ENCODE data around the gene CASP5.

The CASP5 gene

GRCh38 chr11:105052487-105052886 lies 29.5 kb upstream of the CASP5 start:
- TF ChIP-seq TEAD4 (IDR thresholded peaks at IDR 0.05), result no peak
- no peak for TF ChIP-seq FOXM1 (IDR thresholded peaks at IDR 0.05; ENCODE audit: borderline replicate concordance, low read depth)
- no peak for TF ChIP-seq EP300 (IDR thresholded peaks at IDR 0.05; ENCODE audit: borderline replicate concordance)
- no peak for TF ChIP-seq USF1 (IDR thresholded peaks at IDR 0.05)
- TF ChIP-seq CREB1 (IDR thresholded peaks at IDR 0.05; ENCODE audit: low read depth), result no peak
- no peak for TF ChIP-seq REST (IDR thresholded peaks at IDR 0.05; ENCODE audit: low read depth)
- no peak for TF ChIP-seq ZBTB7A (IDR thresholded peaks at IDR 0.05; ENCODE audit: low read depth)
- TF ChIP-seq RAD21 (IDR thresholded peaks at IDR 0.05; ENCODE audit: low read depth), result no peak
- no peak for TF ChIP-seq NFIC (IDR thresholded peaks at IDR 0.05)
- TF ChIP-seq CEBPB (IDR thresholded peaks at IDR 0.05), result no peak
- TF ChIP-seq TCF12 (IDR thresholded peaks at IDR 0.05; ENCODE audit: low read depth), result no peak
- TF ChIP-seq MAX (IDR thresholded peaks at IDR 0.05), result no peak
- no peak for TF ChIP-seq EGR1 (IDR thresholded peaks at IDR 0.05)
- no peak for TF ChIP-seq TAF1 (IDR thresholded peaks at IDR 0.05; ENCODE audit: low read depth)
- TF ChIP-seq YY1 (IDR thresholded peaks at IDR 0.05; ENCODE audit: low read depth), result no peak

GRCh38 chr11:105051559-105051958 lies 28.6 kb upstream of the CASP5 start:
- TF ChIP-seq EGR1 (IDR thresholded peaks at IDR 0.05) (no peak), FOXM1 (IDR thresholded peaks at IDR 0.05; ENCODE audit: borderline replicate concordance, low read depth) (no peak), EP300 (IDR thresholded peaks at IDR 0.05; ENCODE audit: borderline replicate concordance) (no peak), YY1 (IDR thresholded peaks at IDR 0.05; ENCODE audit: low read depth) (no peak), NFIC (IDR thresholded peaks at IDR 0.05) (no peak), CEBPB (IDR thresholded peaks at IDR 0.05) (no peak), CREB1 (IDR thresholded peaks at IDR 0.05; ENCODE audit: low read depth) (no peak), TAF1 (IDR thresholded peaks at IDR 0.05; ENCODE audit: low read depth) (no peak), TEAD4 (IDR thresholded peaks at IDR 0.05) (no peak), ZBTB7A (IDR thresholded peaks at IDR 0.05; ENCODE audit: low read depth) (no peak), MAX (IDR thresholded peaks at IDR 0.05) (no peak), RAD21 (IDR thresholded peaks at IDR 0.05; ENCODE audit: low read depth) (no peak), TCF12 (IDR thresholded peaks at IDR 0.05; ENCODE audit: low read depth) (no peak), USF1 (IDR thresholded peaks at IDR 0.05) (no peak), REST (IDR thresholded peaks at IDR 0.05; ENCODE audit: low read depth) (no peak)

GRCh38 chr11:105049481-105049880 lies 26.5 kb upstream of the CASP5 start:
- no peak for TF ChIP-seq MAX (IDR thresholded peaks at IDR 0.05)
- TF ChIP-seq TAF1 (IDR thresholded peaks at IDR 0.05; ENCODE audit: low read depth), result no peak
- TF ChIP-seq TCF12 (IDR thresholded peaks at IDR 0.05; ENCODE audit: low read depth), result no peak
- TF ChIP-seq CEBPB (IDR thresholded peaks at IDR 0.05), result no peak
- no peak for TF ChIP-seq REST (IDR thresholded peaks at IDR 0.05; ENCODE audit: low read depth)
- no peak for TF ChIP-seq TEAD4 (IDR thresholded peaks at IDR 0.05)
- no peak for TF ChIP-seq NFIC (IDR thresholded peaks at IDR 0.05)
- TF ChIP-seq CREB1 (IDR thresholded peaks at IDR 0.05; ENCODE audit: low read depth), result no peak
- TF ChIP-seq ZBTB7A (IDR thresholded peaks at IDR 0.05; ENCODE audit: low read depth), result no peak
- TF ChIP-seq FOXM1 (IDR thresholded peaks at IDR 0.05; ENCODE audit: borderline replicate concordance, low read depth), result no peak
- no peak for TF ChIP-seq USF1 (IDR thresholded peaks at IDR 0.05)
- TF ChIP-seq EP300 (IDR thresholded peaks at IDR 0.05; ENCODE audit: borderline replicate concordance), result no peak
- no peak for TF ChIP-seq RAD21 (IDR thresholded peaks at IDR 0.05; ENCODE audit: low read depth)
- TF ChIP-seq YY1 (IDR thresholded peaks at IDR 0.05; ENCODE audit: low read depth), result no peak
- no peak for TF ChIP-seq EGR1 (IDR thresholded peaks at IDR 0.05)

All from Ishikawa (cell line).